Trophoblast cell (in vitro differentiated cells and primary cell): ENCODE data around the gene SNIP1.

ENCODE experiments used
- DNase-seq, 2 donors: peaks; one replicate each; pipeline ENCODE4 v3.0.0-alpha.2; 2016
- H2AFZ ChIP-seq: 2 replicates; pipeline ENCODE4 v1.6.1; 2013; ENCODE audit warnings: low read length, moderate library complexity, mild to moderate bottlenecking; ENCODE audit not compliant: insufficient read depth, poor library complexity
- H2AK5ac ChIP-seq: 2 replicates; pipeline ENCODE4 v1.6.1; 2013; ENCODE audit warnings: mild to moderate bottlenecking, low read length
- H2BK120ac ChIP-seq: 2 replicates; pipeline ENCODE4 v1.6.1; 2013; ENCODE audit warnings: low read length, mild to moderate bottlenecking, moderate library complexity; ENCODE audit not compliant: insufficient read depth, poor library complexity
- H2BK12ac ChIP-seq: 2 replicates; pipeline ENCODE4 v1.6.1; 2013; ENCODE audit warnings: mild to moderate bottlenecking, low read length, moderate library complexity
- H2BK5ac ChIP-seq: 2 replicates; pipeline ENCODE4 v1.6.1; 2013; ENCODE audit warnings: low read length, low read depth, moderate library complexity, mild to moderate bottlenecking; ENCODE audit not compliant: poor library complexity
- H3K14ac ChIP-seq: 2 replicates; pipeline ENCODE4 v1.6.1; 2013; ENCODE audit warnings: mild to moderate bottlenecking, low read length
- H3K18ac ChIP-seq: 2 replicates; pipeline ENCODE4 v1.6.1; 2013; ENCODE audit warnings: mild to moderate bottlenecking, low read length
- H3K23ac ChIP-seq: 2 replicates; pipeline ENCODE4 v1.6.1; 2013; ENCODE audit warnings: low read length
- H3K27ac ChIP-seq: 2 replicates; pipeline ENCODE4 v1.5.1; 2013; ENCODE audit warnings: low read depth, mild to moderate bottlenecking, inconsistent platforms, low read length, moderate library complexity
- H3K27me3 ChIP-seq: 2 replicates; pipeline ENCODE4 v1.6.1; 2013; ENCODE audit warnings: inconsistent platforms, mild to moderate bottlenecking, low read length, moderate library complexity; ENCODE audit not compliant: insufficient read depth
- H3K36me3 ChIP-seq, 2 experiments: 1 replicate in 1 of 2; 2 replicates in 1 of 2; pipeline ENCODE4 v1.6.1; 2013; ENCODE audit warnings: low read length in 2 of 2, mild to moderate bottlenecking in 2 of 2, moderate library complexity in 1 of 2; ENCODE audit not compliant: insufficient read depth in 2 of 2, control insufficient read depth in 1 of 2
- H3K4ac ChIP-seq: 2 replicates; pipeline ENCODE4 v1.6.1; 2013; ENCODE audit warnings: low read depth, mild to moderate bottlenecking, low read length, moderate library complexity
- H3K4me1 ChIP-seq, 2 experiments: 1 replicate in 1 of 2; 2 replicates in 1 of 2; pipeline ENCODE4 v1.6.1; 2013; ENCODE audit warnings: low read length in 2 of 2, mild to moderate bottlenecking in 2 of 2, moderate library complexity in 1 of 2; ENCODE audit not compliant: insufficient read depth in 2 of 2, control insufficient read depth in 1 of 2
- H3K4me2 ChIP-seq: 2 replicates; pipeline ENCODE4 v1.6.1; 2013; ENCODE audit warnings: inconsistent platforms, mild to moderate bottlenecking, low read length, moderate library complexity
- H3K4me3 ChIP-seq: 2 replicates; pipeline ENCODE4 v1.5.1; 2013; ENCODE audit warnings: mild to moderate bottlenecking, low read depth, low read length, inconsistent platforms
- H3K79me1 ChIP-seq: one replicate; pipeline ENCODE4 v1.6.1; 2013; ENCODE audit warnings: low read length
- H3K79me2 ChIP-seq: 2 replicates; pipeline ENCODE4 v1.6.1; 2013; ENCODE audit warnings: low read length, mild to moderate bottlenecking; ENCODE audit not compliant: control insufficient read depth, insufficient read depth, poor library complexity
- H3K9ac ChIP-seq: 2 replicates; pipeline ENCODE4 v1.6.1; 2013; ENCODE audit warnings: mild to moderate bottlenecking, low read length
- H3K9me3 ChIP-seq: 2 replicates; pipeline ENCODE4 v1.6.1; 2013; ENCODE audit warnings: low read depth, mild to moderate bottlenecking, control low read depth, inconsistent platforms, low read length; ENCODE audit not compliant: insufficient read depth
- H4K12ac ChIP-seq: 2 replicates; pipeline ENCODE4 v1.6.1; 2013; ENCODE audit warnings: low read depth, mild to moderate bottlenecking, low read length, moderate library complexity
- H4K8ac ChIP-seq: 2 replicates; pipeline ENCODE4 v1.6.1; 2013; ENCODE audit warnings: low read depth, mild to moderate bottlenecking, low read length, moderate library complexity
- H4K91ac ChIP-seq: one replicate; pipeline ENCODE4 v1.6.1; 2013; ENCODE audit warnings: low read depth, mild to moderate bottlenecking, low read length, moderate library complexity
- WGBS: extraction: QIAGEN DNeasy Blood & Tissue Kit; methylation state at CpG from one replicate; pipeline ENCODE4 v1.1.7; 2013; ENCODE audit warnings: missing lambda C conversion rate; ENCODE audit not compliant: insufficient read length, insufficient coverage; ENCODE audit errors: extremely low coverage; 5-methylcytosine and 5-hydroxymethylcytosine counted together

The SNIP1 gene

GRCh38 chr1:37596182-37596667 lies 42.1 kb upstream of the SNIP1 start:
- Histone ChIP-seq H3K4me1 (peaks cover 3 to 4% of the 10 kb centered on the region in 2 experiments), H3K18ac (no peak overlapping the region), H3K79me2 (peaks cover 8% of the 10 kb centered on the region), H2BK12ac (no peak overlapping the region), H3K79me1 (peaks cover 5% of the 10 kb centered on the region), H3K36me3 (peaks cover 3 to 14% of the 10 kb centered on the region in 2 experiments), H3K23ac (no peak overlapping the region), H3K4me3 (peak overlapping the region; percentile 18), H3K4ac (no peak overlapping the region), H3K27me3 (no peaks in the 10 kb centered on the region), H4K8ac (no peak overlapping the region), H4K12ac (no peak overlapping the region), H3K4me2 (peak overlapping the region; percentile 96), H3K9ac (no peak overlapping the region), H2AK5ac (no peak overlapping the region), H2AFZ (peak overlapping the region; percentile 52), H2BK120ac (no peak overlapping the region), H4K91ac (no peak overlapping the region), H2BK5ac (no peak overlapping the region), H3K14ac (no peak overlapping the region), H3K9me3 (no peaks in the 10 kb centered on the region), H3K27ac (no peak overlapping the region)
- DNase-seq: peak; percentile 5 to 68
- no CpG with 5 or more reads among the region's 3 CpGs for WGBS

GRCh38 chr1:37595440-37596181 lies 41.5 kb upstream of the SNIP1 start, which contains the start of gene GNL2:
TSS of gene GNL2 (minus strand) at chr1:37595937. CDS start at chr1:37595822, 115 bp downstream.
- H2BK5ac ChIP-seq: peak within 1 kb of the TSS; percentile 17
- peak within 1 kb of the TSS; percentile 96 for H3K4me2 ChIP-seq
- H3K27ac ChIP-seq: no peak within 1 kb of the TSS
- peak within 1 kb of the TSS; percentile 78 for H3K18ac ChIP-seq
- H3K79me1 ChIP-seq: peaks cover 5% of the 10 kb centered on the region
- peak within 1 kb of the TSS; percentile 89 for H4K8ac ChIP-seq
- no peaks in the 10 kb centered on the region for H3K27me3 ChIP-seq
- no peak within 1 kb of the TSS for H3K23ac ChIP-seq
- peaks cover 8% of the 10 kb centered on the region for H3K79me2 ChIP-seq
- H2AK5ac ChIP-seq: peak within 1 kb of the TSS; percentile 60
- peaks cover 3 to 21% of the 10 kb centered on the region in 2 experiments for H3K36me3 ChIP-seq
- peak within 1 kb of the TSS; percentile 59 for H2BK120ac ChIP-seq
- H3K9me3 ChIP-seq: no peaks in the 10 kb centered on the region
- WGBS: no CpG with 5 or more reads among the region's 51 CpGs
- peak within 1 kb of the TSS; percentile 93 for H3K14ac ChIP-seq
- peak within 1 kb of the TSS; percentile 93 for H3K4me3 ChIP-seq
- peak within 1 kb of the TSS; percentile 93 for H2AFZ ChIP-seq
- peaks cover 3 to 4% of the 10 kb centered on the region in 2 experiments for H3K4me1 ChIP-seq
- H3K9ac ChIP-seq: peak within 1 kb of the TSS; percentile 81
- peak; percentile 99 for DNase-seq
- no peak within 1 kb of the TSS for H2BK12ac ChIP-seq
- H4K12ac ChIP-seq: peak within 1 kb of the TSS; percentile 90
- peak within 1 kb of the TSS; percentile 91 for H3K4ac ChIP-seq
- H4K91ac ChIP-seq: peak within 1 kb of the TSS; percentile 79

- H3K4me2 ChIP-seq: no peak overlapping the region
- H2BK5ac ChIP-seq: no peak overlapping the region
- no peak overlapping the region for H4K8ac ChIP-seq
- H3K9me3 ChIP-seq: no peaks in the 10 kb centered on the region
- no peak overlapping the region for H3K9ac ChIP-seq
- DNase-seq: no peak
- no peak overlapping the region for H2BK12ac ChIP-seq
- H4K12ac ChIP-seq: no peak overlapping the region
- no peak overlapping the region for H3K18ac ChIP-seq
- H3K79me1 ChIP-seq: peaks cover 5% of the 10 kb centered on the region
- no peak overlapping the region for H2AFZ ChIP-seq
- H3K4me3 ChIP-seq: no peak overlapping the region
- H3K4ac ChIP-seq: no peak overlapping the region
- H3K27me3 ChIP-seq: no peaks in the 10 kb centered on the region
- H3K79me2 ChIP-seq: peaks cover 8% of the 10 kb centered on the region
- no peak overlapping the region for H4K91ac ChIP-seq
- H2AK5ac ChIP-seq: no peak overlapping the region
- no peak overlapping the region for H3K23ac ChIP-seq
- H3K14ac ChIP-seq: no peak overlapping the region
- WGBS: no CpG with 5 or more reads among the region's 6 CpGs
- no peak overlapping the region for H3K27ac ChIP-seq
- H3K4me1 ChIP-seq: peaks cover 3 to 4% of the 10 kb centered on the region in 2 experiments
- H3K36me3 ChIP-seq: peaks cover 11 to 31% of the 10 kb centered on the region in 2 experiments
- H2BK120ac ChIP-seq: no peak overlapping the region
Observed at GRCh38 chr1:37593726-37594125, 39.6 kb upstream of the SNIP1 start.

- H3K18ac ChIP-seq: no peak overlapping the region
- no peak overlapping the region for H2BK5ac ChIP-seq
- no peak overlapping the region for H2AK5ac ChIP-seq
- no peak overlapping the region for H4K8ac ChIP-seq
- H3K14ac ChIP-seq: no peak overlapping the region
- no peak overlapping the region for H2BK120ac ChIP-seq
- H2AFZ ChIP-seq: no peak overlapping the region
- WGBS: no CpG with 5 or more reads among the region's 2 CpGs
- no peak overlapping the region for H4K12ac ChIP-seq
- no peaks in the 10 kb centered on the region for H3K9me3 ChIP-seq
- no peak overlapping the region for H3K4ac ChIP-seq
- no peak overlapping the region for H4K91ac ChIP-seq
- no peaks in the 10 kb centered on the region for H3K79me2 ChIP-seq
- H3K79me1 ChIP-seq: no peaks in the 10 kb centered on the region
- no peak overlapping the region for H3K4me2 ChIP-seq
- peaks cover 22 to 45% of the 10 kb centered on the region in 2 experiments for H3K36me3 ChIP-seq
- no peak overlapping the region for H3K23ac ChIP-seq
- H2BK12ac ChIP-seq: no peak overlapping the region
- H3K9ac ChIP-seq: no peak overlapping the region
- no peak for DNase-seq
- H3K4me1 ChIP-seq: no peaks in the 10 kb centered on the region
- no peaks in the 10 kb centered on the region for H3K27me3 ChIP-seq
- no peak overlapping the region for H3K27ac ChIP-seq
- H3K4me3 ChIP-seq: no peak overlapping the region
Observed at GRCh38 chr1:37588939-37589338, 34.8 kb upstream of the SNIP1 start.
